ENCODE data around the gene VAX1. TPM values are rescaled to one million over a fixed set of nuclear protein-coding genes. Genes with fewer than 3 reads are reported as not detected.

VAX1 gene
- total RNA-seq, 1 experiment from 2014 or later, result not detected

- no peak overlapping the region for H2BK12ac ChIP-seq (ENCODE audit: insufficient read length, low read depth, low read length)
- H2AK5ac ChIP-seq (ENCODE audit: insufficient read length, low read length), result no peak overlapping the region
- no peaks in the 10 kb centered on the region for H4K20me1 ChIP-seq (ENCODE audit: control insufficient read depth, insufficient read depth, insufficient read length)
- Mint-ChIP-seq H3K4me3 (no peak overlapping the region), H3K27ac (no peak overlapping the region), H3K27me3 (ENCODE audit: low read depth) (peaks cover 83% of the 10 kb centered on the region), H3K36me3 (ENCODE audit: insufficient read depth in 1 of 3, low read depth in 3 of 3) (no peaks in the 10 kb centered on the region), H3K4me1 (peaks cover 7 to 21% of the 10 kb centered on the region in 2 experiments), H3K9me3 (peaks cover 0 to 3% of the 10 kb centered on the region in 2 experiments; a peak in 2 of 5 replicates)
- H3K9me3 ChIP-seq (ENCODE audit: control insufficient read depth, low read depth, low read length), result no peaks in the 10 kb centered on the region
- no peak overlapping the region for H2AFZ ChIP-seq (ENCODE audit: low read length)
- H3K56ac ChIP-seq (ENCODE audit: insufficient read length, low read depth, low read length), result no peak overlapping the region
- H3K4ac ChIP-seq (ENCODE audit: low read depth, low read length), result no peak overlapping the region
- H3K4me2 ChIP-seq (ENCODE audit: insufficient read depth, insufficient read length, low read length), result no peak overlapping the region
- no peak overlapping the region for H3K9ac ChIP-seq (ENCODE audit: extremely low read depth, insufficient read length, low read length)
- H2BK120ac ChIP-seq (ENCODE audit: low read depth, low read length, poor library complexity, severe bottlenecking), result no peak overlapping the region
- H3K27me3 ChIP-seq (ENCODE audit: insufficient read depth, low read length), result peaks cover 32% of the 10 kb centered on the region
- no peak overlapping the region for H3T11ph ChIP-seq (ENCODE audit: low read length)
- no peak overlapping the region for H4K8ac ChIP-seq (replicated peaks; ENCODE audit: insufficient read length, low read depth, low read length)
- no peak overlapping the region for H2BK5ac ChIP-seq (ENCODE audit: insufficient read length, low read length)
- H3K18ac ChIP-seq (ENCODE audit: insufficient read length, low read depth, low read length), result no peak overlapping the region
- H3K23me2 ChIP-seq (ENCODE audit: insufficient read length, low read depth, low read length, poor library complexity, severe bottlenecking), result no peaks in the 10 kb centered on the region
- H3K79me2 ChIP-seq (ENCODE audit: insufficient read depth, low read length), result no peaks in the 10 kb centered on the region
- H4K91ac ChIP-seq (ENCODE audit: insufficient read length, low read depth, low read length), result no peak overlapping the region
- H3K4me1 ChIP-seq (ENCODE audit: insufficient read depth, low read length), result no peaks in the 10 kb centered on the region
- no peak overlapping the region for H3K27ac ChIP-seq (ENCODE audit: insufficient read length, low read depth, low read length)
- WGBS (ENCODE audit: extremely low coverage, insufficient read length, low lambda C conversion rate), result no CpG with 5 or more reads among the region's 26 CpGs
- no peak overlapping the region for H3K23ac ChIP-seq (ENCODE audit: insufficient read length, low read depth, low read length)
- no peak overlapping the region for H2BK20ac ChIP-seq (ENCODE audit: low read depth, low read length, poor library complexity, severe bottlenecking)
- TF ChIP-seq, protein P1, sequence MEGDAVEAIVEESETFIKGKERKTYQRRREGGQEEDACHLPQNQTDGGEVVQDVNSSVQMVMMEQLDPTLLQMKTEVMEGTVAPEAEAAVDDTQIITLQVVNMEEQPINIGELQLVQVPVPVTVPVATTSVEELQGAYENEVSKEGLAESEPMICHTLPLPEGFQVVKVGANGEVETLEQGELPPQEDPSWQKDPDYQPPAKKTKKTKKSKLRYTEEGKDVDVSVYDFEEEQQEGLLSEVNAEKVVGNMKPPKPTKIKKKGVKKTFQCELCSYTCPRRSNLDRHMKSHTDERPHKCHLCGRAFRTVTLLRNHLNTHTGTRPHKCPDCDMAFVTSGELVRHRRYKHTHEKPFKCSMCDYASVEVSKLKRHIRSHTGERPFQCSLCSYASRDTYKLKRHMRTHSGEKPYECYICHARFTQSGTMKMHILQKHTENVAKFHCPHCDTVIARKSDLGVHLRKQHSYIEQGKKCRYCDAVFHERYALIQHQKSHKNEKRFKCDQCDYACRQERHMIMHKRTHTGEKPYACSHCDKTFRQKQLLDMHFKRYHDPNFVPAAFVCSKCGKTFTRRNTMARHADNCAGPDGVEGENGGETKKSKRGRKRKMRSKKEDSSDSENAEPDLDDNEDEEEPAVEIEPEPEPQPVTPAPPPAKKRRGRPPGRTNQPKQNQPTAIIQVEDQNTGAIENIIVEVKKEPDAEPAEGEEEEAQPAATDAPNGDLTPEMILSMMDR (conservative IDR thresholded peaks at IDR 0.05), result no peak
- no peak overlapping the region for H2BK15ac ChIP-seq (ENCODE audit: low read depth, low read length)
- no peak overlapping the region for H4K5ac ChIP-seq (ENCODE audit: insufficient read length, low read depth, low read length)
- H3K14ac ChIP-seq (ENCODE audit: insufficient read depth, low read length), result no peak overlapping the region; the same call in 1 of the 2 replicates
- no peak for DNase-seq
- no peaks in the 10 kb centered on the region for H3K79me1 ChIP-seq (ENCODE audit: insufficient read depth, low read depth, low read length, poor library complexity, severe bottlenecking)
Measured at GRCh38 chr10:117126034-117126433, 12.0 kb downstream of the VAX1 start.
